Measurements from ENCODE around the gene CASTOR1. TPM values are rescaled to one million over a fixed set of nuclear protein-coding genes. Genes with fewer than 3 reads are reported as not detected.

Gene CASTOR1
- total RNA-seq, 1 experiment from 2014 or later = 16.0 TPM

- ChIA-PET CTCF (interaction anchor here (1.6 to 3.4 kb wide), 3 partner anchors 8 to 47 kb away, joined by 6 to 29 read pairs (median 9); partner anchors contain the start of gene TBC1D10A), POLR2A (interaction anchor here (0.5 kb wide), 1 partner anchor 212 kb away, joined by 7 read pairs; no protein-coding TSS in a partner anchor)
- ATAC-seq (no peak), DNase-seq (ENCODE audit: low spot score) (no peak)
- Mint-ChIP-seq H3K4me3 (no peak overlapping the region), H3K36me3 (no peaks in the 10 kb centered on the region), H3K27ac (no peak overlapping the region), H3K9me3 (no peaks in the 10 kb centered on the region), H3K27me3 (ENCODE audit: low read depth) (no peaks in the 10 kb centered on the region), H3K4me1 (peaks cover 8% of the 10 kb centered on the region)
- TF ChIP-seq NFE2L1 (CRISPR knock-in tag; IDR thresholded peaks at IDR 0.05) (no peak), NR3C1 (CRISPR knock-in tag; conservative IDR thresholded peaks at IDR 0.05; ENCODE audit: low read depth) (no peak), NR1H2 (CRISPR knock-in tag; IDR thresholded peaks at IDR 0.05) (no peak), ZNF219 (CRISPR knock-in tag; IDR thresholded peaks at IDR 0.05; ENCODE audit: borderline replicate concordance) (no peak), ZNF121 (CRISPR knock-in tag; IDR thresholded peaks at IDR 0.05) (peak; percentile 42; the same call in 1 of the 2 replicates), ZNF138 (CRISPR knock-in tag; conservative IDR thresholded peaks at IDR 0.05) (no peak)
- TF ChIP-seq, protein P1, sequence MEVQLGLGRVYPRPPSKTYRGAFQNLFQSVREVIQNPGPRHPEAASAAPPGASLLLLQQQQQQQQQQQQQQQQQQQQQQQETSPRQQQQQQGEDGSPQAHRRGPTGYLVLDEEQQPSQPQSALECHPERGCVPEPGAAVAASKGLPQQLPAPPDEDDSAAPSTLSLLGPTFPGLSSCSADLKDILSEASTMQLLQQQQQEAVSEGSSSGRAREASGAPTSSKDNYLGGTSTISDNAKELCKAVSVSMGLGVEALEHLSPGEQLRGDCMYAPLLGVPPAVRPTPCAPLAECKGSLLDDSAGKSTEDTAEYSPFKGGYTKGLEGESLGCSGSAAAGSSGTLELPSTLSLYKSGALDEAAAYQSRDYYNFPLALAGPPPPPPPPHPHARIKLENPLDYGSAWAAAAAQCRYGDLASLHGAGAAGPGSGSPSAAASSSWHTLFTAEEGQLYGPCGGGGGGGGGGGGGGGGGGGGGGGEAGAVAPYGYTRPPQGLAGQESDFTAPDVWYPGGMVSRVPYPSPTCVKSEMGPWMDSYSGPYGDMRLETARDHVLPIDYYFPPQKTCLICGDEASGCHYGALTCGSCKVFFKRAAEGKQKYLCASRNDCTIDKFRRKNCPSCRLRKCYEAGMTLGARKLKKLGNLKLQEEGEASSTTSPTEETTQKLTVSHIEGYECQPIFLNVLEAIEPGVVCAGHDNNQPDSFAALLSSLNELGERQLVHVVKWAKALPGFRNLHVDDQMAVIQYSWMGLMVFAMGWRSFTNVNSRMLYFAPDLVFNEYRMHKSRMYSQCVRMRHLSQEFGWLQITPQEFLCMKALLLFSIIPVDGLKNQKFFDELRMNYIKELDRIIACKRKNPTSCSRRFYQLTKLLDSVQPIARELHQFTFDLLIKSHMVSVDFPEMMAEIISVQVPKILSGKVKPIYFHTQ (CRISPR knock-in tag; IDR thresholded peaks at IDR 0.05) = no peak
- TF ChIP-seq, protein P2, sequence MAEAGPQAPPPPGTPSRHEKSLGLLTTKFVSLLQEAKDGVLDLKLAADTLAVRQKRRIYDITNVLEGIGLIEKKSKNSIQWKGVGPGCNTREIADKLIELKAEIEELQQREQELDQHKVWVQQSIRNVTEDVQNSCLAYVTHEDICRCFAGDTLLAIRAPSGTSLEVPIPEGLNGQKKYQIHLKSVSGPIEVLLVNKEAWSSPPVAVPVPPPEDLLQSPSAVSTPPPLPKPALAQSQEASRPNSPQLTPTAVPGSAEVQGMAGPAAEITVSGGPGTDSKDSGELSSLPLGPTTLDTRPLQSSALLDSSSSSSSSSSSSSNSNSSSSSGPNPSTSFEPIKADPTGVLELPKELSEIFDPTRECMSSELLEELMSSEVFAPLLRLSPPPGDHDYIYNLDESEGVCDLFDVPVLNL (CRISPR knock-in tag; IDR thresholded peaks at IDR 0.05; ENCODE audit: borderline replicate concordance, low read depth) = no peak
- TF ChIP-seq, protein P3, sequence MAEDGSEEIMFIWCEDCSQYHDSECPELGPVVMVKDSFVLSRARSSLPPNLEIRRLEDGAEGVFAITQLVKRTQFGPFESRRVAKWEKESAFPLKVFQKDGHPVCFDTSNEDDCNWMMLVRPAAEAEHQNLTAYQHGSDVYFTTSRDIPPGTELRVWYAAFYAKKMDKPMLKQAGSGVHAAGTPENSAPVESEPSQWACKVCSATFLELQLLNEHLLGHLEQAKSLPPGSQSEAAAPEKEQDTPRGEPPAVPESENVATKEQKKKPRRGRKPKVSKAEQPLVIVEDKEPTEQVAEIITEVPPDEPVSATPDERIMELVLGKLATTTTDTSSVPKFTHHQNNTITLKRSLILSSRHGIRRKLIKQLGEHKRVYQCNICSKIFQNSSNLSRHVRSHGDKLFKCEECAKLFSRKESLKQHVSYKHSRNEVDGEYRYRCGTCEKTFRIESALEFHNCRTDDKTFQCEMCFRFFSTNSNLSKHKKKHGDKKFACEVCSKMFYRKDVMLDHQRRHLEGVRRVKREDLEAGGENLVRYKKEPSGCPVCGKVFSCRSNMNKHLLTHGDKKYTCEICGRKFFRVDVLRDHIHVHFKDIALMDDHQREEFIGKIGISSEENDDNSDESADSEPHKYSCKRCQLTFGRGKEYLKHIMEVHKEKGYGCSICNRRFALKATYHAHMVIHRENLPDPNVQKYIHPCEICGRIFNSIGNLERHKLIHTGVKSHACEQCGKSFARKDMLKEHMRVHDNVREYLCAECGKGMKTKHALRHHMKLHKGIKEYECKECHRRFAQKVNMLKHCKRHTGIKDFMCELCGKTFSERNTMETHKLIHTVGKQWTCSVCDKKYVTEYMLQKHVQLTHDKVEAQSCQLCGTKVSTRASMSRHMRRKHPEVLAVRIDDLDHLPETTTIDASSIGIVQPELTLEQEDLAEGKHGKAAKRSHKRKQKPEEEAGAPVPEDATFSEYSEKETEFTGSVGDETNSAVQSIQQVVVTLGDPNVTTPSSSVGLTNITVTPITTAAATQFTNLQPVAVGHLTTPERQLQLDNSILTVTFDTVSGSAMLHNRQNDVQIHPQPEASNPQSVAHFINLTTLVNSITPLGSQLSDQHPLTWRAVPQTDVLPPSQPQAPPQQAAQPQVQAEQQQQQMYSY (CRISPR knock-in tag; IDR thresholded peaks at IDR 0.05) = no peak
These were observed 9.4 kb downstream of the CASTOR1 start for GRCh38 chr22:30279932-30280331.

DNA sequence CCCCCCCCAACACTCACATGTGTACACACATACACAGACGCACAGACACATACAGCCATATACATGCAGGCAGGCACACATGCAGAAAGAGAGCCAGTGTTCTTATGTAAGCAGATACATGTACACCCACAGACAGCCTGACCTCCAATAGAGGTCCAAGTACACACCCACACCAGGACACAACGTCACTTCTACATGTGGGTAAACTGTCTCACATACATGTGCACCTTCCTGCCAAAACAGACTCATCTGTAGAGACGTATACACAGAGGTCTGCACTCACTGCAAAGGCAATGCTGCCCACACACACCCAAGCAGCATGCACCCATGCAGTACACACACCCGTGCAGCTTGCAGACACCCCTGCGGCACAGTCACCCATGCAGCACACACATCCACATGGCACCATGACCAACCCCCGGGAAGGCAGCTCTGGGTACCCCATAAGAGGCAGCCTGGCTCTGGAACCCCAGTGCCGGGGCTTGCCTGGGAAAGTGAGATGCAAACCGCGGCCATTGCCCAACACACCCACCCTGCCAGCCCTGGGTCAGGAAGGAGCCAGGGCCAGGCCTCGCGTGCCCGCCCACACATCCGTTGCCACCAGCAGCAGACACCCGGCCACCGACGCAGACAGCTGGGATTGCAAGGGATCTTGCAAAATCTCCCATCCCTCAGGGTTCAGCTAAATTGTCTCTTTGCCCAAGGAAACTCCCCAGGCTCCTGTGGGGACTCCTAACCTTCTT, 10.1 kb downstream of the CASTOR1 start:
- ChIA-PET CTCF (interaction anchor here (3.4 kb wide), 1 partner anchor 8 kb away, joined by 29 read pairs; no protein-coding TSS in a partner anchor), POLR2A (interaction anchor here (0.5 kb wide), 1 partner anchor 212 kb away, joined by 7 read pairs; no protein-coding TSS in a partner anchor)
- Mint-ChIP-seq H3K4me1 (peaks cover 8% of the 10 kb centered on the region), H3K27ac (no peak overlapping the region), H3K36me3 (no peaks in the 10 kb centered on the region), H3K27me3 (ENCODE audit: low read depth) (no peaks in the 10 kb centered on the region; the same call in 1 of the 2 replicates), H3K9me3 (no peaks in the 10 kb centered on the region), H3K4me3 (no peak overlapping the region)
- ATAC-seq (no peak), DNase-seq (ENCODE audit: low spot score) (no peak)
- TF ChIP-seq, protein P4, sequence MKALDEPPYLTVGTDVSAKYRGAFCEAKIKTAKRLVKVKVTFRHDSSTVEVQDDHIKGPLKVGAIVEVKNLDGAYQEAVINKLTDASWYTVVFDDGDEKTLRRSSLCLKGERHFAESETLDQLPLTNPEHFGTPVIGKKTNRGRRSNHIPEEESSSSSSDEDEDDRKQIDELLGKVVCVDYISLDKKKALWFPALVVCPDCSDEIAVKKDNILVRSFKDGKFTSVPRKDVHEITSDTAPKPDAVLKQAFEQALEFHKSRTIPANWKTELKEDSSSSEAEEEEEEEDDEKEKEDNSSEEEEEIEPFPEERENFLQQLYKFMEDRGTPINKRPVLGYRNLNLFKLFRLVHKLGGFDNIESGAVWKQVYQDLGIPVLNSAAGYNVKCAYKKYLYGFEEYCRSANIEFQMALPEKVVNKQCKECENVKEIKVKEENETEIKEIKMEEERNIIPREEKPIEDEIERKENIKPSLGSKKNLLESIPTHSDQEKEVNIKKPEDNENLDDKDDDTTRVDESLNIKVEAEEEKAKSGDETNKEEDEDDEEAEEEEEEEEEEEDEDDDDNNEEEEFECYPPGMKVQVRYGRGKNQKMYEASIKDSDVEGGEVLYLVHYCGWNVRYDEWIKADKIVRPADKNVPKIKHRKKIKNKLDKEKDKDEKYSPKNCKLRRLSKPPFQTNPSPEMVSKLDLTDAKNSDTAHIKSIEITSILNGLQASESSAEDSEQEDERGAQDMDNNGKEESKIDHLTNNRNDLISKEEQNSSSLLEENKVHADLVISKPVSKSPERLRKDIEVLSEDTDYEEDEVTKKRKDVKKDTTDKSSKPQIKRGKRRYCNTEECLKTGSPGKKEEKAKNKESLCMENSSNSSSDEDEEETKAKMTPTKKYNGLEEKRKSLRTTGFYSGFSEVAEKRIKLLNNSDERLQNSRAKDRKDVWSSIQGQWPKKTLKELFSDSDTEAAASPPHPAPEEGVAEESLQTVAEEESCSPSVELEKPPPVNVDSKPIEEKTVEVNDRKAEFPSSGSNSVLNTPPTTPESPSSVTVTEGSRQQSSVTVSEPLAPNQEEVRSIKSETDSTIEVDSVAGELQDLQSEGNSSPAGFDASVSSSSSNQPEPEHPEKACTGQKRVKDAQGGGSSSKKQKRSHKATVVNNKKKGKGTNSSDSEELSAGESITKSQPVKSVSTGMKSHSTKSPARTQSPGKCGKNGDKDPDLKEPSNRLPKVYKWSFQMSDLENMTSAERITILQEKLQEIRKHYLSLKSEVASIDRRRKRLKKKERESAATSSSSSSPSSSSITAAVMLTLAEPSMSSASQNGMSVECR (CRISPR knock-in tag; IDR thresholded peaks at IDR 0.05; ENCODE audit: borderline replicate concordance) = no peak
- TF ChIP-seq ZNF416 (CRISPR knock-in tag; IDR thresholded peaks at IDR 0.05) (no peak), ZNF423 (CRISPR knock-in tag; IDR thresholded peaks at IDR 0.05) (no peak), ATF2 (CRISPR knock-in tag; IDR thresholded peaks at IDR 0.05; ENCODE audit: borderline replicate concordance, low read depth) (no peak)
- TF ChIP-seq, protein P5, sequence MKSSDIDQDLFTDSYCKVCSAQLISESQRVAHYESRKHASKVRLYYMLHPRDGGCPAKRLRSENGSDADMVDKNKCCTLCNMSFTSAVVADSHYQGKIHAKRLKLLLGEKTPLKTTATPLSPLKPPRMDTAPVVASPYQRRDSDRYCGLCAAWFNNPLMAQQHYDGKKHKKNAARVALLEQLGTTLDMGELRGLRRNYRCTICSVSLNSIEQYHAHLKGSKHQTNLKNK (CRISPR knock-in tag; IDR thresholded peaks at IDR 0.05) = no peak
- TF ChIP-seq, protein P2 (CRISPR knock-in tag; IDR thresholded peaks at IDR 0.05; ENCODE audit: borderline replicate concordance, low read depth) = no peak
